Medulla oblongata (tissue), 1 donor: Measurements from ENCODE around the gene TMEM150C.
"Not testable (repeated sequence)": the region's sequence is repeated elsewhere in the genome, so short reads cannot be mapped to it uniquely, and the experiment has no call there.

Source experiments
- DNase-seq: peaks from one replicate; pipeline ENCODE4 v3.0.0-alpha.2; 2015; ENCODE audit errors: extremely low spot score

Gene TMEM150C

DNA sequence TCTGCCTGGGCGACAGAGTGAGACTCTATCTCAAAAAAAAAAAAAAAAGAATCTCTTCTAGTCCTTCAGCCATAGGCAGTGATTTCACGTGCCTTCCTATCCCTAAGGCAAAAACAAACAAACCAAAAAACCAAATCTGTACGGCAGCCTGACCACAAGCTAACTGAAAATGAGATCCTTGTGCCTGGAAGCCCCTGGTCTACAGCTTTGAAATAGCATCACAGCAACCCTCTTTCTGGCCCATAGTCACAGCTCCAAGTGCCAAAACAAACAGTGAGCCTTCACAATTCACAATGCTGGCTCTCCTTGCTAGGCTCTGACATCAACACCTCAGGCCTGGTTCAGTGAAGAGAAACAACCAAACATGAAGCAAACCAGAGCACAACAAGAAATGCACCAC lies 46.1 kb downstream of the TMEM150C start:
- DNase-seq: peak; percentile 94

GRCh38 chr4:82513382-82513781 lies 48.4 kb downstream of the TMEM150C start:
- no peak for DNase-seq

DNA sequence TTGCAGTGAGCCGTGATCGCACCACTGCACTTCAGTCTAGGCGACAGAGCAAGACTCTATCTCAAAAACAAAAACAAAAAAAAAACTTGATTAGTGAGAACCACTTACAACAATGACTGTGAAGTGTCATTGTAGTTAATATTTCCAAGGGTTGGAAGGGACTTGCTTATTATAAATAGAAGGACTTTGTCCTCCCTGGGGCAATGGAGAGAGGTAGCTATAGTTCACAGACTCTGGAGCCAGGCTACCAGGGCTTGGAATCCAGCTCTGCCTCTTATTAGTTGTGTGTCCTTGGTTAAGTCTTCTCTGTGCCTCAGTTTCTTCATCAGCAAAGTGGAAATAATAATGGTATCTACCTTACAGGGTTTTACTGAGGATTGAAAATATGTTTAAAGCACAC lies 51.6 kb downstream of the TMEM150C start:
- DNase-seq: no peak

- DNase-seq: no peak
Observed at GRCh38 chr4:82508806-82509428, 52.9 kb downstream of the TMEM150C start.

GRCh38 chr4:82508011-82508410 lies 53.8 kb downstream of the TMEM150C start:
- no peak for DNase-seq

DNA sequence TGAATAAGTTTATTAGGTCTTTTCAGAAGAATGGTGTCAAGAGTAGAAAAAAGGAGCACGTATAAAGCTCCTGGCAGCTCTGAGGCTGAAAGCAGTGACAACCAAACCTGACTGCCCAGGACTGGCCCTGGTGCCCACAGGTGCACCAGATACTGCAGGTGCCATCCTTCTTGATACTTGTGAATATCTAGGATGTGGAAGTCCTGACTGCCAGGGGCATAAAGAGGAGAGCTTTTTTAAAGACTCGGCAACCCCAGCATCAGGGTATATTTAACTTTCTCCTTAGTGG lies 60.7 kb downstream of the TMEM150C start:
- DNase-seq: no peak

DNA sequence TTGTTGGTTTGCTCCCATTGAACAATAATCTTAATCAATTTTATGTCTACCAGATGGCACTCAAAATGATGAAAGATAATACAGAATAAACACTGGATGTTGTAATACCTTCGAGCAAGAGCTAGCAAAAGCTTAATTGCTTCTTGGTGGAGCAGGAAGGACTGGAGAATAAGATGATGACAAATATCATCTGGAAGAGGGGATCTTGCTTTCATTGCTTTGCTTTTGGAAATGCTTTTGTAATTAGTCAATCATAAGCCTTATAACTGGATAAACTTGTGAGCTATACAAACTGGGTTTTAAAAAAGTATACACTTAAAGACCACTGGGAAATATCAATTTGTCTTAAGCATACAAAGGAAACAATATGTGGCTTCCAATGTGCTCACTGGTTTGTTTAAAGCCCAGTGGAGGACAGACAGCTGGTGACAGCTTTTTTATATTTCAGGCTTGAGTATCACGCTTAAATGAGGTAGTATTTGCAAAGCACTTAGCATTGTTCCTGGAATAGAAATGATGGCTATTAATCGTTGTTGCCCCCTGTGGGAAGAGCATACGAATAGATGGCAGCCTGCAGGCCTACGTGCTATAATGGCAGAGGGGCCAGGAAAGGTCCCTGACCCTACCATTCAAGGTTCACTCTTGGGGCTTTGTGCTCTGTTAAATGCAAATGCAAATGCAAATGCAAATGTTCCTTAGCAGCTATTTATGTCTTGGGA lies 61.2 kb downstream of the TMEM150C start:
- DNase-seq: no peak

DNA sequence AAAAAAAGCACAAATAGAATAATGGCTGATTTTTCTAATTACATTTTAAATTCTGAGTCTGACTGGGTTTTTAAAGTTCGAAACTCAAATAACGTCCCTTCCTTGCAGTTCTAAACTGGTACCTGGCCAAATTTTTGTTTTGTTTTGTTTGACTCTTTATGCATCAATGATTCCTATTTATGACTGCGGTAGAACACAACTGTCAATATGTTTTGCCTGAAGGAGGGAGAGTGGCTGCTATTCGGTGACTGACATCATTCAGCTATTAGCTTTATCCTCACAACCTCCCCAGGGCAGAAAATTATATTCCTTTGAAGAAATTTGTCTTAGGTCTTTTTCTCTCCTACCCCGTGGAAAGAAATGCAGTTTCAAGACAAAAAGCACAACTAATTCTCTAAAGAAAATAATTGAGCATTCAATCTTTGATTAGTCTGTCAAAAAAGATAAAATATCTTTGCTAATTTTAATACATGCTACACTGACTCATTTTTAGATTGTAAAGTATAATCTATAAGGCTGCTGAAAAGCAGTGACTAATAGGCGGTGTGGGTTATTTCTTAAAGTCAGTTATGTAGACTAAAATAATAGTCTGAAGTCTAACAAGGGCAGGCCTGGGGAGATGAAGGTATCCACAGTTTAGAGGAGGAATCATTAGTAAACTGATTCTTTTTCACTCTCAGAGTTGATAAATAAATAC lies 61.9 kb downstream of the TMEM150C start:
- DNase-seq: no peak

- DNase-seq: no peak
Observed at GRCh38 chr4:82496349-82496748, 65.4 kb downstream of the TMEM150C start.

DNA sequence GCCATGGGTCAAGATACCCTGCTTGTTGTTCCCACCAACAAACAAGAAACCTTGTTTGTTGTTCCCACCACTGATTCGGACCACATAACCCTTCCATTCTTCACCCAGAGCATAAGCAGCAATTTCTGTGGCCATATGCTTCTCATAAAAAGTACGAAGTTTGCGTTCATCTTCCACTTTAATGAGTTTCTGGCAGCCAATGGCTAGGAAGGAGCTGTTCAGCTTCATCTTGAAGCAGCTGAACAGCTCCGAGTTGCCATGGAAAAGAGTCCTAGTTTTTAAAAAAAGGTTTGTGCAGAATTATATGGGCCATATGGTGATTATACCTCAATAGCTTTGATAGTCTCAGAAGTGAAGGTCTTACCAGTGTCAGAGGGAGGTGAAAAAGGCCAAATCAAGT lies 66.1 kb downstream of the TMEM150C start:
- DNase-seq: no peak

GRCh38 chr4:82493721-82494425 lies 67.9 kb downstream of the TMEM150C start:
- DNase-seq: no peak

GRCh38 chr4:82491251-82491960 lies 70.4 kb downstream of the TMEM150C start:
- no peak for DNase-seq

DNA sequence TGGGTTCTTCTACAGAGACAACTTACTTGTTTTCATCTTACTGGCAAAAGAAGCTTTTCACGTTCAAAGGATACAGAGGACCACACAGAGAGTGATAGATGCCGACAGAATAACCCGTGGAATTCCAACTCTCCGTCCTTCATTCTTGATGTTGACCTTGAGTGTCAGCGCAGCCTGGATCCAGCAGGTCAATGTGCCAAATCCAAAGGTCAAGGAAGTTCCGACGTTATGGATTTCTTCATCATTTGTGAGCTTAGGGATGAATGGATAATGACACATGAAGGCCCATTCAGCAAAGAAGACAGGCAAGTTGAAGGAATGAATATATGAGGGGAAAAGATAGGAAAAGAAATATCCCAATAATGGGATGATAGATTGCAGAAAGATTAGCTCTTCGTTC lies 71.8 kb downstream of the TMEM150C start:
- no peak for DNase-seq

GRCh38 chr4:82489076-82489475 lies 72.7 kb downstream of the TMEM150C start:
- DNase-seq: no peak

GRCh38 chr4:82484996-82485783 lies 76.6 kb downstream of the TMEM150C start:
- DNase-seq: no peak

DNA sequence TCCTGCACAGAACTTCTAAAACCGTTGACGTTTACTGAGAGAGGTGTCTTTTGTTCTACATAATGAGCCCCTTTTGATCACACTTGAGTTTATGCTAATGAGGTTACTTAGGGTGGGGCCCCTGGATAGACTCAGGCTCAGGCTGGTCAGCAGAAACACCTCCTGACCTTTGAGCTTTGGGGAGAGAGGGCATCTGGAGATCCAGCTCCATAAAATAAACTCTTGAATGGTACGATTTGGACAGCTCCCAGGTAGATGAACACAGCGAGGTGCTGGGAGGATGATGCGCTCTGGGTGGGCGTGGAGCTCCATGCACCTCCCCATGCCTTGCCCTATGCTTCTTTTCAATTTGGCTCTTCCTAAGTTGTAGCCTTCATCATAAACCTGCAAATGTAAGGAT lies 79.4 kb downstream of the TMEM150C start:
- DNase-seq: no peak

- no peak for DNase-seq
Observed at GRCh38 chr4:82481506-82481840, 80.3 kb downstream of the TMEM150C start.

DNA sequence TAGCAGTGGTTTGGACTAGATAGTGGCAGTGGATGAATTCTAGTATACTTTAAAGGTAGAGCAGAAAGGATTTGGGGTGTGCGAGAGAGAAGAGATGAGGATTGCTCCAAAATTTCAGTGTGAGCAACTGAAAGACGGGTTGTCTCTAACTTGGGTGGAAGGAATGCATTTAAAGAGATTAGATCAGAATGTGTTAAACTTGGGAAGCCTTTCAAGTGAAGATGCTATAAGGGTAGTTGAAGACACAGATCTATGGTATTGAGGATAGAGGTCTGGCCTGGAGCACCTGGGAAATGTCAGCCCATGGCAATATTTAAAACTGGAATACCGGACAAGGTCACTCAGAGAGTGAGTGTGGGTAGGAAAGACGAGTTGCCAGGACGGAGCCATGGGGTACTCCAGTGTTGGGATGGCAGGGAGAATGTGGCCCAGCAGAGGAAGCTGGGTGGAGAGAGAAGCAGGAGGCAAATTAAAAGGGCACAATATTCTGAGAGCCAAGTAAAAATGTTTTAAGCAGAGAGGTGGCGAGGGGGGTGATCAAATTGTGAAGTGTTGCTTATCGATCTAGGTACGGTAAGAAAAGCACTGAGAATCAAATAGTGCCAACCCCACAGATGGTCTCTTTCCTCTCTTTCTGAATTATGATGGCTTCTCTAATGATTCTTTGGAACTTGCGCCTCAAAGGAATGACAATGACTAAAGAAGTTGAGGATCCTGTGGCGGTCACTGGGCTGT lies 80.8 kb downstream of the TMEM150C start:
- no peak for DNase-seq

DNA sequence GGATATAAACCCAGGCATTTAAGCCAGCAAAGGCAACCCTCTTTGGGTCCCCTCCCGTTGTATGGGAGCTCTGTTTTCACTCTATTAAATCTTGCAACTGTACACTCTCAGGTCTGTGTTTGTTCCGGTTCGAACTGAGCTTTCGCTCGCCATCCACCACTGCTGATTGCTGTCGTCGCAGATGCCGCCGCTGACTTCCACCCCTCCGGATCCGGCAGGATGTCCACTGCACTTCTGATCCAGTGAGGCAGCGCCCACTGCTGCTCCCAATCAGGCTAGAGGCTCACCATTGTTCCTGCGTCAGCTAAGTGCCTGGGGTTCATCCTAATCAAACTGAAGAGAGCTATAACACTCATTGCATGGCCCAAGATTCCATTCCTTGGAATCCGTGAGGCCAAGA lies 82.2 kb downstream of the TMEM150C start:
- no peak for DNase-seq

GRCh38 chr4:82477469-82477868 lies 84.3 kb downstream of the TMEM150C start:
- not testable (repeated sequence) for DNase-seq

DNA sequence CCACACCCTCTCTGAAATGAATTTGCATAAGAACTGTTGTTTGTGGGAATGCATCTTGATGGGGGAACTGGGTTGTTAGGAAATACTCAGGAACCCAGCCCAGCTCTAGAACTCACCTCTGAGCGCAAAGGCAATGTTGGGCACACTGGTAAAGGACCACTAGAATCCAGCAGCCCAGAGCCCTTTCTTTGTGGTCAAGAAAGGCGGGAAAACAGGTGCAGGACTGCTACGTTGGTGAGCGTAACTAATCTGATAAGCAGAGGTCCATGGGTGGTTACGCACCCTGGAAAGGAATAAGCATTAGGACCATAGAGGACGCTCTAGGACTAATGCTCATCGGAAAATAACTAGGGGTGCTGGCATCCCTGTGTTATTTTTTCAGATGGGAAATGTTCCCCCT lies 85.9 kb downstream of the TMEM150C start:
- not testable (repeated sequence) for DNase-seq
